GM19099 (cell line): ENCODE results near the gene SAMD1.
A peak's percentile ranks its signal among the peaks of the same experiment; 100 is the strongest.

Experiments
- POLR2A ChIP-seq: IDR thresholded peaks from 3 replicates; pipeline ENCODE4 v1.6.1; 2011; ENCODE audit warnings: low read depth; ENCODE audit not compliant: insufficient read length; ENCODE audit errors: extremely low read depth

SAMD1 gene

GRCh38 chr19:14117668-14118164 lies 27.2 kb upstream of the SAMD1 start, which contains the start of gene PRKACA:
PRKACA (minus strand) TSS chr19:14117762; CDS start chr19:14117547, 215 bp downstream.
- TF ChIP-seq POLR2A: peak; percentile 34

- TF ChIP-seq POLR2A: no peak
Measured at GRCh38 chr19:14116918-14117578, 26.5 kb upstream of the SAMD1 start.

- TF ChIP-seq POLR2A: no peak
Measured at GRCh38 chr19:14116525-14116917, 26.0 kb upstream of the SAMD1 start.

- no peak for TF ChIP-seq POLR2A
Measured at GRCh38 chr19:14115756-14116155, 25.2 kb upstream of the SAMD1 start.

- no peak for TF ChIP-seq POLR2A
Measured at GRCh38 chr19:14114854-14115253, 24.3 kb upstream of the SAMD1 start.

GRCh38 chr19:14114439-14114838 lies 23.9 kb upstream of the SAMD1 start:
- no peak for TF ChIP-seq POLR2A

GRCh38 chr19:14113762-14114414 lies 23.3 kb upstream of the SAMD1 start:
- no peak for TF ChIP-seq POLR2A

GRCh38 chr19:14112809-14113385 lies 22.3 kb upstream of the SAMD1 start:
- no peak for TF ChIP-seq POLR2A

GRCh38 chr19:14112051-14112808 lies 21.7 kb upstream of the SAMD1 start:
- no peak for TF ChIP-seq POLR2A

- no peak for TF ChIP-seq POLR2A
Measured at GRCh38 chr19:14111486-14111885, 20.9 kb upstream of the SAMD1 start.

GRCh38 chr19:14110650-14111049 lies 20.1 kb upstream of the SAMD1 start:
- no peak for TF ChIP-seq POLR2A

- no peak for TF ChIP-seq POLR2A
Measured at GRCh38 chr19:14107581-14108461, 17.3 kb upstream of the SAMD1 start.

GRCh38 chr19:14106840-14107239 lies 16.3 kb upstream of the SAMD1 start:
- TF ChIP-seq POLR2A: no peak

- no peak for TF ChIP-seq POLR2A
Measured at GRCh38 chr19:14105680-14106079, 15.1 kb upstream of the SAMD1 start.
